HepG2 (cell line): Measurements from ENCODE around the gene SART1. TPM values are rescaled to one million over a fixed set of nuclear protein-coding genes. Genes with fewer than 3 reads are reported as not detected.

Experiments
- CBX2 ChIP-seq, 2 experiments: fragments of 200-600 bp in 1 of 2; sonication (generic); formaldehyde crosslinking in 1 of 2; IDR thresholded peaks; 2 replicates each; pipeline versions ENCODE4 v1.7.0 to v1.8.1; 2018 to 2022; ENCODE audit warnings: low read depth in 2 of 2, low read length in 1 of 2, mild to moderate bottlenecking in 1 of 2, missing genetic modification reagents in 1 of 2
- DR1 ChIP-seq: sonication (generic); formaldehyde crosslinking; IDR thresholded peaks from 2 replicates; pipeline ENCODE4 v1.8.0; 2021; ENCODE audit warnings: mild to moderate bottlenecking, missing genetic modification reagents, inconsistent platforms
- GTF3A ChIP-seq: sonication (generic); formaldehyde crosslinking; conservative IDR thresholded peaks from 2 replicates; pipeline ENCODE4 v1.4.0; 2020; ENCODE audit warnings: mild to moderate bottlenecking, missing genetic modification reagents
- HDAC6 ChIP-seq: fragments of 200-600 bp; sonication (generic); IDR thresholded peaks from 2 replicates; pipeline ENCODE4 v1.7.0; 2017; ENCODE audit warnings: mild to moderate bottlenecking, antibody characterized with exemption, low read length, low read depth
- KMT2A ChIP-seq: sonication (generic); formaldehyde crosslinking; IDR thresholded peaks from 2 replicates; pipeline ENCODE4 v1.4.0; 2020; ENCODE audit warnings: missing genetic modification reagents
- NFRKB ChIP-seq: fragments of 450-650 bp; IDR thresholded peaks from 2 replicates; pipeline ENCODE4 v1.6.1; 2017
- PHF8 ChIP-seq: sonication (generic); formaldehyde crosslinking; IDR thresholded peaks from 2 replicates; pipeline ENCODE4 v1.5.0; 2020; ENCODE audit warnings: missing genetic modification reagents
- POLR2A ChIP-seq, 2 experiments: IDR thresholded peaks; 2 replicates each; pipeline ENCODE4 v1.6.1; 2011; ENCODE audit warnings: low read depth in 2 of 2, low read length in 2 of 2, mild to moderate bottlenecking in 1 of 2, moderate library complexity in 1 of 2; ENCODE audit not compliant: insufficient read depth in 1 of 2
- SATB2 ChIP-seq: sonication (generic); formaldehyde crosslinking; IDR thresholded peaks from 2 replicates; pipeline ENCODE4 v1.5.0; 2020; ENCODE audit warnings: missing genetic modification reagents
- SIN3A ChIP-seq: IDR thresholded peaks from 2 replicates; pipeline ENCODE4 v1.6.1; 2011; ENCODE audit warnings: low read depth, mild to moderate bottlenecking, control low read depth, low read length, borderline replicate concordance
- ZBTB1 ChIP-seq: sonication (generic); formaldehyde crosslinking; IDR thresholded peaks from 2 replicates; pipeline ENCODE4 v1.4.0; 2020; ENCODE audit warnings: missing genetic modification reagents, borderline replicate concordance
- ZNF136 ChIP-seq: sonication (generic); formaldehyde crosslinking; IDR thresholded peaks from 2 replicates; pipeline ENCODE4 v1.8.1; 2022; ENCODE audit warnings: low read depth, mild to moderate bottlenecking, moderate library complexity, missing genetic modification reagents
- ZNF224 ChIP-seq: sonication (generic); formaldehyde crosslinking; IDR thresholded peaks from 2 replicates; pipeline ENCODE4 v1.5.0; 2020; ENCODE audit warnings: mild to moderate bottlenecking, missing genetic modification reagents
- ZNF446 ChIP-seq: sonication (generic); formaldehyde crosslinking; IDR thresholded peaks from 2 replicates; pipeline ENCODE4 v1.5.0; 2020; ENCODE audit warnings: mild to moderate bottlenecking, missing genetic modification reagents
- ZNF496 ChIP-seq: sonication (generic); formaldehyde crosslinking; IDR thresholded peaks from 2 replicates; pipeline ENCODE4 v1.8.1; 2023; ENCODE audit warnings: mild to moderate bottlenecking, moderate library complexity, missing genetic modification reagents; ENCODE audit not compliant: insufficient replicate concordance
- ZNF7 ChIP-seq: IDR thresholded peaks from 2 replicates; pipeline ENCODE4 v1.6.1; 2016; ENCODE audit warnings: missing biosample characterization, missing genetic modification reagents
- ZNF749 ChIP-seq: sonication (generic); formaldehyde crosslinking; IDR thresholded peaks from 2 replicates; pipeline ENCODE4 v1.8.0; 2022; ENCODE audit warnings: mild to moderate bottlenecking, missing genetic modification reagents, moderate library complexity, borderline replicate concordance
- polyA plus RNA-seq, 8 experiments: library from polyadenylated mRNA; depleted of rRNA in 3 of 8; stranded (reverse) in 7 of 8; unstranded in 1 of 8; fragments of >200 nt; fragmentation: Illumina TruSeq in 4 of 8; extraction: Trizol in 4 of 8; gene quantifications; 2 replicates each; pipeline versions ENCODE4 v1.2.1 to v1.2.3, GENCODE V29; 2011 to 2016; ENCODE audit warnings: low read depth in 4 of 8, missing spikeins in 1 of 8, mixed read lengths in 1 of 8; ENCODE audit not compliant: insufficient read depth in 1 of 8
- total RNA-seq, 5 experiments: library from RNA; depleted of rRNA; stranded (reverse); fragments of >200 nt; fragmentation: Illumina TruSeq; extraction: Trizol; gene quantifications; 2 replicates each; pipeline ENCODE4 v1.2.3, GENCODE V29; 2016; ENCODE audit warnings: low read depth in 1 of 5
- TF ChIP-seq, protein P1 (sequence below), 2 experiments: sonication (generic) in 1 of 2; formaldehyde crosslinking in 1 of 2; IDR thresholded peaks; 2 replicates each; pipeline versions ENCODE4 v1.6.1 to v1.9.0; 2014 to 2022; ENCODE audit warnings: antibody characterized with exemption in 1 of 2, borderline replicate concordance in 1 of 2, inconsistent platforms in 1 of 2, low read depth in 1 of 2, missing genetic modification reagents in 1 of 2
- TF ChIP-seq, protein P2 (sequence below): sonication (generic); formaldehyde crosslinking; IDR thresholded peaks from 2 replicates; pipeline ENCODE4 v1.8.1; 2023; ENCODE audit warnings: missing genetic modification reagents, inconsistent platforms, borderline replicate concordance
- TF ChIP-seq, protein P3 (sequence below): sonication (generic); formaldehyde crosslinking; IDR thresholded peaks from 2 replicates; pipeline ENCODE4 v1.5.1; 2020; ENCODE audit warnings: missing genetic modification reagents, mild to moderate bottlenecking, borderline replicate concordance

SART1 gene
- total and polyA plus RNA-seq, 2 of the 13 experiments (the other 11 are each of a cell fraction or from before 2014, with no cell fraction given), result 11.3 to 22.5 TPM

DNA sequence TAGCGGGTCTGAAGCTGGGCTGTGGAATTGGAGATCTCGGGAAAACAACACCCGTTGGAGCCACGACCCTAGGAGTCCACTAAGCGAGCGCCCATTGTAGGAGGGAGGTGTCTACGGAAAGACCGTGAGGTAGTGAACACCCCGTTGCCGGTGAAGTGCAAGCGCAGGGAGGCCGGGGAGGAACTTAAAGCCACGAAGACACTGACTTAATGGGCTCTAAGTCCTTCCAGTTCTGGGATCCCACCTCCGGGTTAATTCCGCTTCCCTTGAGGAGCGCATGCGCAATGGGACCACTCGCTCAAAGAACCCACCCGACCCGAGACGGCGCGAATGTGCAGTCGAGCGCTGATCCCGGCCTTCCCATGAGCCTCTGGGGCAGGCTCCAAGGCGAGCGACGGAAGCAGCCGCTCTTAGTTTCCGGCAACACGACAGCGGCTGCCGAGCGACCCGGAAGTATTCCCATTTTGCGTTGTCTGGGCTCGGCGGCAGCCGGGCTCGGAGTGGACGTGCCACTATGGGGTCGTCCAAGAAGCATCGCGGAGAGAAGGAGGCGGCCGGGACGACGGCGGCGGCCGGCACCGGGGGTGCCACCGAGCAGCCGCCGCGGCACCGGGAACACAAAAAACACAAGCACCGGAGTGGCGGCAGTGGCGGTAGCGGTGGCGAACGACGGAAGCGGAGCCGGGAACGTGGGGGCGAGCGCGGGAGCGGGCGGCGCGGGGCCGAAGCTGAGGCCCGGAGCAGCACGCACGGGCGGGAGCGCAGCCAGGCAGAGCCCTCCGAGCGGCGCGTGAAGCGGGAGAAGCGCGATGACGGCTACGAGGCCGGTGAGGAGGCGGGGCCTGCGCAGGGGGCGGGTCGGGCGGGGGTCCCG lies at the start of gene SART1 (continued):
- TF ChIP-seq, protein P1, sequence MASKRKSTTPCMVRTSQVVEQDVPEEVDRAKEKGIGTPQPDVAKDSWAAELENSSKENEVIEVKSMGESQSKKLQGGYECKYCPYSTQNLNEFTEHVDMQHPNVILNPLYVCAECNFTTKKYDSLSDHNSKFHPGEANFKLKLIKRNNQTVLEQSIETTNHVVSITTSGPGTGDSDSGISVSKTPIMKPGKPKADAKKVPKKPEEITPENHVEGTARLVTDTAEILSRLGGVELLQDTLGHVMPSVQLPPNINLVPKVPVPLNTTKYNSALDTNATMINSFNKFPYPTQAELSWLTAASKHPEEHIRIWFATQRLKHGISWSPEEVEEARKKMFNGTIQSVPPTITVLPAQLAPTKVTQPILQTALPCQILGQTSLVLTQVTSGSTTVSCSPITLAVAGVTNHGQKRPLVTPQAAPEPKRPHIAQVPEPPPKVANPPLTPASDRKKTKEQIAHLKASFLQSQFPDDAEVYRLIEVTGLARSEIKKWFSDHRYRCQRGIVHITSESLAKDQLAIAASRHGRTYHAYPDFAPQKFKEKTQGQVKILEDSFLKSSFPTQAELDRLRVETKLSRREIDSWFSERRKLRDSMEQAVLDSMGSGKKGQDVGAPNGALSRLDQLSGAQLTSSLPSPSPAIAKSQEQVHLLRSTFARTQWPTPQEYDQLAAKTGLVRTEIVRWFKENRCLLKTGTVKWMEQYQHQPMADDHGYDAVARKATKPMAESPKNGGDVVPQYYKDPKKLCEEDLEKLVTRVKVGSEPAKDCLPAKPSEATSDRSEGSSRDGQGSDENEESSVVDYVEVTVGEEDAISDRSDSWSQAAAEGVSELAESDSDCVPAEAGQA (IDR thresholded peaks at IDR 0.05; ENCODE audit: low read depth), result peak; percentile 74; the same call in 1 of the 2 replicates
- TF ChIP-seq, protein P1 (CRISPR knock-in tag; IDR thresholded peaks at IDR 0.05; ENCODE audit: borderline replicate concordance), result no peak
- peak; percentile 93 for TF ChIP-seq SIN3A
- no peak for TF ChIP-seq ZNF224 (CRISPR knock-in tag)
- TF ChIP-seq, protein P2, sequence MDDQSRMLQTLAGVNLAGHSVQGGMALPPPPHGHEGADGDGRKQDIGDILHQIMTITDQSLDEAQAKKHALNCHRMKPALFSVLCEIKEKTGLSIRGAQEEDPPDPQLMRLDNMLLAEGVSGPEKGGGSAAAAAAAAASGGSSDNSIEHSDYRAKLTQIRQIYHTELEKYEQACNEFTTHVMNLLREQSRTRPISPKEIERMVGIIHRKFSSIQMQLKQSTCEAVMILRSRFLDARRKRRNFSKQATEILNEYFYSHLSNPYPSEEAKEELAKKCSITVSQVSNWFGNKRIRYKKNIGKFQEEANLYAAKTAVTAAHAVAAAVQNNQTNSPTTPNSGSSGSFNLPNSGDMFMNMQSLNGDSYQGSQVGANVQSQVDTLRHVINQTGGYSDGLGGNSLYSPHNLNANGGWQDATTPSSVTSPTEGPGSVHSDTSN (CRISPR knock-in tag), result no peak
- TF ChIP-seq ZNF136 (CRISPR knock-in tag), result 0 out of 2 replicates have a peak, but pooled peaks have one; percentile 35
- TF ChIP-seq, protein P3, sequence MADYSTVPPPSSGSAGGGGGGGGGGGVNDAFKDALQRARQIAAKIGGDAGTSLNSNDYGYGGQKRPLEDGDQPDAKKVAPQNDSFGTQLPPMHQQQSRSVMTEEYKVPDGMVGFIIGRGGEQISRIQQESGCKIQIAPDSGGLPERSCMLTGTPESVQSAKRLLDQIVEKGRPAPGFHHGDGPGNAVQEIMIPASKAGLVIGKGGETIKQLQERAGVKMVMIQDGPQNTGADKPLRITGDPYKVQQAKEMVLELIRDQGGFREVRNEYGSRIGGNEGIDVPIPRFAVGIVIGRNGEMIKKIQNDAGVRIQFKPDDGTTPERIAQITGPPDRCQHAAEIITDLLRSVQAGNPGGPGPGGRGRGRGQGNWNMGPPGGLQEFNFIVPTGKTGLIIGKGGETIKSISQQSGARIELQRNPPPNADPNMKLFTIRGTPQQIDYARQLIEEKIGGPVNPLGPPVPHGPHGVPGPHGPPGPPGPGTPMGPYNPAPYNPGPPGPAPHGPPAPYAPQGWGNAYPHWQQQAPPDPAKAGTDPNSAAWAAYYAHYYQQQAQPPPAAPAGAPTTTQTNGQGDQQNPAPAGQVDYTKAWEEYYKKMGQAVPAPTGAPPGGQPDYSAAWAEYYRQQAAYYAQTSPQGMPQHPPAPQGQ, result no peak
- TF ChIP-seq ZNF446, result no peak
- TF ChIP-seq SATB2, result no peak
- TF ChIP-seq PHF8, result peak; percentile 82
- no peak for TF ChIP-seq HDAC6
- TF ChIP-seq KMT2A (CRISPR knock-in tag), result peak; percentile 82; the same call in 1 of the 2 replicates
- TF ChIP-seq NFRKB, result no peak
- TF ChIP-seq POLR2A (IDR thresholded peaks at IDR 0.05; ENCODE audit: insufficient read depth in 1 of 2, low read depth in 2 of 2, low read length in 2 of 2), result peak; percentile 88 to 95
- no peak for TF ChIP-seq ZNF496
- TF ChIP-seq CBX2 (IDR thresholded peaks at IDR 0.05; ENCODE audit: low read depth, low read length), result no peak
- TF ChIP-seq CBX2 (CRISPR knock-in tag; IDR thresholded peaks at IDR 0.05; ENCODE audit: low read depth), result no peak
- TF ChIP-seq ZNF749 (CRISPR knock-in tag), result no peak; the same call in 1 of the 2 replicates
- no peak for TF ChIP-seq ZBTB1
- TF ChIP-seq GTF3A (CRISPR knock-in tag), result no peak
- TF ChIP-seq ZNF7 (CRISPR knock-in tag), result no peak
- peak; percentile 84 for TF ChIP-seq DR1 (CRISPR knock-in tag)
